MM.1S (cell line): ENCODE measurements around the gene POLR2J.

Experiments used
- EZH2 ChIP-seq: fragments of 300-600 bp; sonication (generic); optimal IDR thresholded peaks from 2 replicates; pipeline ENCODE3; 2017; ENCODE audit warnings: low read depth, mild to moderate bottlenecking, antibody characterized with exemption, low read length, mixed read lengths
- EZH2phosphoT487 ChIP-seq: fragments of 300-600 bp; sonication (generic); IDR thresholded peaks from 2 replicates; pipeline ENCODE4 v1.6.1; 2018; ENCODE audit warnings: antibody characterized with exemption, low read length
- TF ChIP-seq, protein P1 (sequence below): fragments of 300-600 bp; sonication (generic); IDR thresholded peaks from 2 replicates; pipeline ENCODE4 v1.5.1; 2016; ENCODE audit warnings: antibody characterized with exemption, low read length, mixed read lengths

DNA sequence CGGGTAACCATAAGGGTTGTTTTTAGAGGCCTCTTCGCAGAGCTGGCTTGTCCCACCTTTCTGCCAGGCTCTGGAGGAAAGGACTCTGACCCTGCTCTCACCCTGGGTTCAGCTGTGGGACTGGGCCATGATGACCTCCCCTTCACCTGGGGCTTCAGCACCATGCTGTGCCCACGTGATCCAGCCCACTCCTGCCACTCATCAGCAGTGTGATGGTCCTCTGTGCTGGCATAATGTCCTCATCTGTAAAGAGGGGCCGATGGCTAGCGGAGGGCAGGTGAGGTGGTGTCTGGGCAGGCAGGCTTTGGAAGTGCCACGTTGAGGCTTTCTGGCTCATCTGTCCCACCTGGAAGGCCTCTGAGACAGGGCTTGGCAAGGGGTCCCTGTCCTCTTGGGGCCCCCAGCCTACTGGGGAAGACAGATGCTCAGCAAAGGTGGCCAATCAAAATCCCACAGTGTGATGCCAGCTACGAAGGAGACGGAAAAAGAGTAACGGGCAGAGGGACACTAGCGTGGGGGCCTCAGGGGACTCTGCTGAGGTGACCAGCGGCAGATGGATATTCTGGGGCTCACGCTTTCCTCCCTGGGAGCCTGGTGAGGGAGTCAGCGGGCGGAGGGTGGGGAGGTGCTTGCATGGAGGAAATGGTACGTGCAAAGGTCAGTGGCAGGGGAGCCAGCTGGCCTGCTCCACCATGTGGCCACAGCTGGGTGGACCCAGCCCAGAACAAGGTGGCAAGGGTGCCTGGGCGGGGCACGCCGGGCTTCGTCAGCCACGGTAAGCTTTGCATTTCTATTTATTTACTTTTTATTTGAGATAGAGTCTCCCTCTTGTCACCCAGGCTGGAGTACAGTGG is 8.5 kb downstream of the POLR2J start:
- TF ChIP-seq, protein P1, sequence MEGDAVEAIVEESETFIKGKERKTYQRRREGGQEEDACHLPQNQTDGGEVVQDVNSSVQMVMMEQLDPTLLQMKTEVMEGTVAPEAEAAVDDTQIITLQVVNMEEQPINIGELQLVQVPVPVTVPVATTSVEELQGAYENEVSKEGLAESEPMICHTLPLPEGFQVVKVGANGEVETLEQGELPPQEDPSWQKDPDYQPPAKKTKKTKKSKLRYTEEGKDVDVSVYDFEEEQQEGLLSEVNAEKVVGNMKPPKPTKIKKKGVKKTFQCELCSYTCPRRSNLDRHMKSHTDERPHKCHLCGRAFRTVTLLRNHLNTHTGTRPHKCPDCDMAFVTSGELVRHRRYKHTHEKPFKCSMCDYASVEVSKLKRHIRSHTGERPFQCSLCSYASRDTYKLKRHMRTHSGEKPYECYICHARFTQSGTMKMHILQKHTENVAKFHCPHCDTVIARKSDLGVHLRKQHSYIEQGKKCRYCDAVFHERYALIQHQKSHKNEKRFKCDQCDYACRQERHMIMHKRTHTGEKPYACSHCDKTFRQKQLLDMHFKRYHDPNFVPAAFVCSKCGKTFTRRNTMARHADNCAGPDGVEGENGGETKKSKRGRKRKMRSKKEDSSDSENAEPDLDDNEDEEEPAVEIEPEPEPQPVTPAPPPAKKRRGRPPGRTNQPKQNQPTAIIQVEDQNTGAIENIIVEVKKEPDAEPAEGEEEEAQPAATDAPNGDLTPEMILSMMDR: no peak
- TF ChIP-seq EZH2: no peak
- TF ChIP-seq EZH2phosphoT487: no peak
